Right lobe of liver (tissue), 6 donors: ENCODE data around the gene GPALPP1. TPM values are rescaled to one million over a fixed set of nuclear protein-coding genes. Genes with fewer than 3 reads are reported as not detected.

Experiments used
- ATAC-seq, 4 donors: fragments of 200-7000 bp; cut with Tn5 transposase; one replicate each; pipeline ENCODE4 v1.9.1; 2020; ENCODE audit warnings: mild to moderate bottlenecking in 4 of 4, moderate library complexity in 4 of 4
- DNase-seq, 3 donors: peaks; one replicate each; pipeline ENCODE4 v3.0.0-alpha.2; 2020
- H3K27ac ChIP-seq, 3 donors: fragments of 200-600 bp; one replicate each; pipeline ENCODE4 v1.8.0; 2022
- H3K27me3 ChIP-seq, 2 donors: fragments of 200-600 bp; one replicate each; pipeline ENCODE4 v1.8.0; 2022
- H3K36me3 ChIP-seq, 4 donors: fragments of 200-600 bp; sonication (generic) in 1 of 4; one replicate each; pipeline versions ENCODE4 v1.5.1 to v1.8.0; 2017 to 2022; ENCODE audit warnings: control low read depth in 1 of 4
- H3K4me1 ChIP-seq, 4 donors: fragments of 200-600 bp; sonication (generic) in 1 of 4; one replicate each; pipeline versions ENCODE4 v1.5.1 to v1.8.0; 2017 to 2022; ENCODE audit warnings: control low read depth in 1 of 4
- H3K4me3 ChIP-seq, 3 donors: fragments of 200-600 bp; one replicate each; pipeline ENCODE4 v1.8.0; 2022
- H3K9me3 ChIP-seq, 4 donors: fragments of 200-600 bp; sonication (generic) in 1 of 4; one replicate each; pipeline versions ENCODE4 v1.5.1 to v1.8.0; 2017 to 2022; ENCODE audit warnings: control low read depth in 1 of 4
- CTCF ChIP-seq, 4 donors: fragments of 200-600 bp in 3 of 4; fragments of 450-650 bp in 1 of 4; IDR thresholded peaks; one replicate each; pipeline versions ENCODE4 v1.5.1 to v1.8.0; 2016 to 2022; ENCODE audit warnings: antibody characterized with exemption in 4 of 4, mild to moderate bottlenecking in 2 of 4
- POLR2A ChIP-seq: fragments of 450-650 bp; IDR thresholded peaks from one replicate; pipeline ENCODE4 v1.6.1; 2017; ENCODE audit warnings: antibody characterized with exemption, mild to moderate bottlenecking
- WGBS: methylation state at CpG from one replicate; pipeline ENCODE4 v1.1.6; 2018; ENCODE audit warnings: low coverage, low lambda C conversion rate; ENCODE audit not compliant: insufficient coverage; ENCODE audit errors: missing lambda C conversion rate; 5-methylcytosine and 5-hydroxymethylcytosine counted together
- intact Hi-C, 2 donors: fragments of 100-400 bp; cut with DNase I; formaldehyde crosslinking; loops; one replicate each; pipeline versions ENCODE4 v1.11.2 to v1.14.1; 2022
- total RNA-seq, 6 experiments: library from RNA; depleted of rRNA in 2 of 6; stranded (reverse); fragments of >200 nt in 2 of 6; fragmentation: NEBNext Ultra II Directional in 3 of 6; extraction: Animal tissue kit (Norgen Biotek cat#: 25700) in 3 of 6; gene quantifications; one replicate each; pipeline versions ENCODE4 v1.1.0 to v1.2.4, GENCODE V29; 2016 to 2023
- donor health status: DM: no; HTN: yes; CAD: no.
- donor health status: DM: no; HTN: no; CAD: no.
- donor health status: DM: no; HTN: no; CAD: no.
- donor health status: DM: no; HTN: yes; CAD: no.
- donor health status: DM: no; HTN: yes; CAD: no.

The GPALPP1 gene
- total RNA-seq, 6 experiments from 2014 or later = 6.8 to 10.0 (median 8.4) TPM

DNA sequence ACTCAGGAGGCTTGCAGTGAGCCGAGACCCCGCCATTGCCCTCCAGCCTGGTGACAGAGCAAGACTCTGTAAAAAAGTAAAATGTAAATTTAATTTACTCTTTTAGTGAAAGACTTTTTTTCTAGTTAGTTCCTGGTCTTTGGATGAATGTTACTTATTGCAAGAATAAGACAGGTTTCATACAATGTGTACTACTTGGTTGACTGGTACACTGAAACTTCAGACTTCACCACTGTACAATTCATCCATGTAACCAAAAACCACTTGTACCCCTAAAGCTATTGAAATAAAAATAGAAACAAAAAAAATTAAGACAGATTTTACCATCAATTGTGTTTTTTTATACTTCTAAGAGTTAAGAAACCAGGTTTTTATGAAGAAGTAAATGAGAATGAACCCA is 35.5 kb downstream of the GPALPP1 start:
- Histone ChIP-seq H3K4me1 (no peaks in the 10 kb centered on the region), H3K9me3 (no peaks in the 10 kb centered on the region), H3K27me3 (no peaks in the 10 kb centered on the region), H3K4me3 (no peak overlapping the region), H3K36me3 (peaks cover 0 to 14% (median 9%) of the 10 kb centered on the region in 4 donors), H3K27ac (no peak overlapping the region)
- no peak for ATAC-seq
- no peak for DNase-seq
- intact Hi-C loops = no loop called here
- WGBS = 100% methylated on average over 2 of the region's 2 CpGs
- TF ChIP-seq CTCF (IDR thresholded peaks at IDR 0.05) (no peak), POLR2A (no peak)

- Histone ChIP-seq H3K27ac (no peak overlapping the region), H3K9me3 (no peaks in the 10 kb centered on the region), H3K4me1 (no peaks in the 10 kb centered on the region), H3K4me3 (no peak overlapping the region), H3K27me3 (no peaks in the 10 kb centered on the region), H3K36me3 (no peaks in the 10 kb centered on the region)
- ATAC-seq (no peak), DNase-seq (no peak)
- TF ChIP-seq POLR2A (no peak), CTCF (IDR thresholded peaks at IDR 0.05) (no peak)
- intact Hi-C loops = no loop called here
- WGBS = 80% methylated on average over 1 of the region's 2 CpGs
Observed at GRCh38 chr13:45034342-45034741, 45.0 kb downstream of the GPALPP1 start.

DNA sequence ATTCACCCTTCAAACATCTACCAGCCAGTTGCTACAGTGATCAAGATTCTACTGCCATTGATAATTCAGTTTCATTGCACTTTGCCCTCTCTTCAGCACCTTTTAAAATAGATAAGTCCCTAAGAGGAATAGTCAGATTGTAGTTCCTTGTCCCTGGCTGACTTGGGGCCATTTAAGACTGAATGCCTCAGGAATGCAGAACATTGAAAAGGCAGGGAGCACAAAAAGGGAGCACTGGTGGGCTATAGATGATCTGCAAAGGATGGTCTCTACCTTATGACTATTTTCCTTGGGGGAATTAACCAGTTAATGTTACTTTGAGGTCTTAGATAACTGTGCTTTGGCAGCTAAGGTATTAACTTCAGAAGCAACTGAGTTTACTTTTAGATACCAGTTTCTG is 46.9 kb downstream of the GPALPP1 start:
- intact Hi-C loops = no loop called here
- Histone ChIP-seq H3K4me3 (no peak overlapping the region), H3K4me1 (no peaks in the 10 kb centered on the region), H3K36me3 (no peaks in the 10 kb centered on the region), H3K27ac (no peak overlapping the region), H3K27me3 (no peaks in the 10 kb centered on the region), H3K9me3 (no peaks in the 10 kb centered on the region)
- ATAC-seq (no peak), DNase-seq (no peak)
- TF ChIP-seq CTCF (IDR thresholded peaks at IDR 0.05) = no peak
- TF ChIP-seq POLR2A = no peak

DNA sequence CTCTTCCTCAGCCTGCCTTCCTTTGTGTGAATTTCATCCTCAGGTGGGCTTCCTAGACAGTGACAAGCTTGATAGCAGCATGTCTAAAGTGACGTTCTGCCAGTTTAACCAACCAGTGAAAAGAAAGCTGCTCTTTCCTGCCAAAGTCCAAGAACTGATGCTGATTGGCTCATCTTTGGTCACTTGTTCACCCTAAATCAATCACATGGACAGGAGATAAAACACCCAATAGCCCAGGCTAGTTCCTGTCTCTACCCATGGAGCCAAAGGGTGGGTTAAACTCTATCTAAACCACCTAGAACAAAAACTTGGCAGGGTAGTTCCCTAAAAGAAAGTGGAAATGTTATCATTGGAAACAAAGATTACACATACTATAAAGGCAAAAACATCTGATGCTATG is 50.8 kb downstream of the GPALPP1 start:
- WGBS = 80% methylated on average over 1 of the region's 1 CpG
- no peak for ATAC-seq

More for the DNA sequence above, 50.8 kb downstream of the GPALPP1 start:
- intact Hi-C loops = no loop called here
- H3K4me1 ChIP-seq = no peaks in the 10 kb centered on the region
- H3K4me3 ChIP-seq = no peak overlapping the region
- H3K36me3 ChIP-seq = no peaks in the 10 kb centered on the region
- no peaks in the 10 kb centered on the region for H3K27me3 ChIP-seq
- H3K9me3 ChIP-seq = no peaks in the 10 kb centered on the region
- no peak for TF ChIP-seq CTCF (IDR thresholded peaks at IDR 0.05)
- TF ChIP-seq POLR2A = no peak
- DNase-seq = no peak
- no peak overlapping the region for H3K27ac ChIP-seq
